Activated CD4-positive, alpha-beta T cell treated with anti-CD3 and anti-CD28 coated beads, Interleukin-2, amount 50 U/mL, for 1 hour (primary cell): Measurements from ENCODE around the gene MEF2C.
"Not testable (repeated sequence)": the region's sequence is repeated elsewhere in the genome, so short reads cannot be mapped to it uniquely, and the experiment has no call there.

Experiments used
- DNase-seq: peaks from one replicate; pipeline ENCODE4 v3.0.0-alpha.2; 2020

Gene MEF2C

GRCh38 chr5:88798933-88799332, 84.1 kb downstream of the MEF2C start:
- not testable (repeated sequence) for DNase-seq

DNA sequence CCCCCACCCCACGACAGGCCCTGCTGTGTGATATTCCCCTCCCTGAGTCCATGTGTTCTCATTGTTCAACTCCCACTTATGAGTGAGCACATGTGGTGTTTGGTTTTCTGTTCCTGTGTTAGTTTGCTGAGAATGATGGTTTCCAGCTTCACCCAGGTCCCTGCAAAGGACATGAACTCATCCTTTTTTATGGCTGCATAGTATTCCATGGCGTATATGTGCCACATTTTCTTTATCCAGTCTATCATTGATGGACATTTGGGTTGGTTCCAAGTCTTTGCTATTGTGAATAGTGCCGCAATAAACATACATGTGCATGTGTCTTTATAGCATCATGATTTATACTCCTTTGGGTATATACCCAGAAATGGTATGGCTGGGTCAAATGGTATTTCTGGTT, 89.2 kb downstream of the MEF2C start:
- not testable (repeated sequence) for DNase-seq

- DNase-seq: no peak
Measured at GRCh38 chr5:88792144-88792840, 90.7 kb downstream of the MEF2C start.

- DNase-seq: no peak
Measured at GRCh38 chr5:88787856-88788255, 95.1 kb downstream of the MEF2C start.

GRCh38 chr5:88786789-88787188, 96.2 kb downstream of the MEF2C start:
- no peak for DNase-seq

DNA sequence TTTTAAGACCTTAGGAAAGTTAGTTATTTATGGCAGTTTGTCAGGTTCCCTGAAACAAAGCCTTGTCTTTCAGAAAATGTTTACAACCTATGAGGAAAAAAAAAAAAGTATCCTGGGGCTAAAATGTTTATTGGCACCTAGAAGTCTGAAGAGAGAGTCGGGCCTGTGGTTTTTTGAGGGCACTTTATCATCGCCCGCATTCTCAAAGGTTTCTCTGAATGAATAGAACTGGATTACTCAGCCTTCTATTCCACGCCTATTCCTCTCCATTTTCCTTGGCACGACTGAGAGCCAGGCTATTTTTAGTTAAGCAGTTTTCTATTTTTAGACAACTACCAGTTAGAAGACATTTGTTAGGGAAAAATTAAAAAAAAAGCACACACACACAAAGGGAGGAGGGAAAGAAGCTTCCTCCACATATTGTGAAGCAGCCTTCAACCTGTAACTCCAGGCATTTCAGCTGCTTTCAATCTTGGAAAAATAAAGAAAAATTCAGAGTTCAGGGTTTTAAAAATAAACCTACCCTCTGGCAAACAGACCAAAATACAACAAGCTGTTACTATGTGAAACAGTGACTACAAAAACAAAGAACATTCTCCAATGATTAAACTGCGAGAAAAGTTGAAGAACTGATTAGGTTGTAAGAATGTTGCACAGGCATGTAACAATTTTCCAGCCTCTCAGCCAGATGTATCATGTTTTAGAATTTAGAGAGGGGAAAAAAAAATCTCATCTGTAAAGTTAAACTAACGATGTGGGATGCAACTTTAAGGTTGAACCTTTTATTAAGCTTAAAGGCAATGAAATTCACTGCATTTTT, 97.0 kb downstream of the MEF2C start:
- no peak for DNase-seq

DNA sequence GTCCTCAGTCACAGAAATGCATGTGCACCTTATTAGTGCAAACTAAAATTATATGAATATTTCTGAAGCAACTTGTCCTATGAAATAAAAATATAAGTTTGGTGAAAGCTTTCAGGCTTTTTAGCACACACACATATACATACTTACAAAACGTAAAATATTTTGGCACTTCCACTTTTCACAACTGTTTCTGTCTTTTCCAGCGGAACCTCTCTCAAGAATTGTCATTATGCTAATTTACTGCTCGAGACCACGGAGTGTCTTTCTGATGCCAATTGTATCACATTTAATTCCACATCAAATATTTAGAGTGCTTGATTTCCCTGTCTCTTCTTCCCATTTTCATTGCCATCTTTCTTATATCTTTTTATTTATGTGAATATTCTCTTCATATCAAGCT, 100.4 kb downstream of the MEF2C start:
- DNase-seq: no peak

- DNase-seq: no peak
Measured at GRCh38 chr5:88780736-88781135, 102.2 kb downstream of the MEF2C start.

DNA sequence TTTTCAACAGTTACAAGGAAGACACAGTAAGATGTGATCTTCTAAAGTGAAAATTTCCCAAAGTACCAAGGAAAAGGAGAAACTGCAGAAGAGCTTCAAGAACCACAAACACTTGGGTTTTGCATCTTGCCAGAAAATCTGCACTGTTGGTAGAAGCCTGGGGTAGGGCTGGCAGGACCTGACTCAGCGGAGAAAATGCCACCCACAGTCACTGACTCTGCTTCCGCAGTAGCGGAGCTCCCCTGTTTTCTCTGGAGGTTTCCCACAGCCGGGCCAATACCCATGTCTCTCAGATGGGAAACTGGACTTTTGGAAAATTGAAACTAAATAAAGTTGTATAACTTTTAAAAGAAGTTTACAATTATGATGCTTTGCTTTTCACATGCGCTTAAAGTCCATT, 104.2 kb downstream of the MEF2C start:
- DNase-seq: no peak

DNA sequence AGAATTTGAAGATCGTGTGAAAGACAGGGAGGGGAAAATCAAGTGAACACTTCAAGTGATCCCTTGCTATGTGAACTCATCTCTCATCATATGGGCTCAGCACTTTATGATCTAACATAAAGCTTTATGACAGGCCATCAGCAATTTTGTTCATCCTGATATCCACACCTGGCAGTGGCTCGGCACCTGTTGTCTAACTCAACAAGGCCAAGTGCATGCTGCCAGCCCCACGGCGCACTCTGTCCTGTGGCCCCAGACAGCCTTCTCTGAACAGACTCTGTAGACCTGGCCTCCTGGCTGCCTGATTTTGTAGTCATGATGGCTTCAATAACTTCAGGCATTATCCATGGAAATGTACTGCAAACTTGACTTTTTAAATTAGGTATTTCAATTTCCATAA, 106.3 kb downstream of the MEF2C start:
- DNase-seq: no peak

- DNase-seq: no peak
Measured at GRCh38 chr5:88772831-88773230, 110.2 kb downstream of the MEF2C start.

DNA sequence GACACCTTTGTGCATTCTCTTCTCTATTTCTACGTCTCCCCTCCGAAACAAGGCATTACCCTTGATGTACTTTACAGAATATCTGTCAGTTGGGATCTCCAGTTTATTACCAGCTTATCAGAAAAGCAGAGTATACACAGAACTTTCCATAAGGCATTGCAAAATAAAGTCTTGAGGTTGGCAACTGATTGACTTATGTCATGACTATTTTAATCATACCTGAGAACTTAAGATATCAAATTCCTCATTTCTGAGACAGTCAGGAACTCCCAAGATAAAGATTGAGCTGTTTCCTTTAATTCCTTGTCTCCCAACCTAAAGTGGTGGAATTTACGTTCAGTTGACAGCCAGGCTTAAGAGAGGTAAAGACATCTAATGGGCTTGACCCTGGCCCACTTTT, 110.9 kb downstream of the MEF2C start:
- no peak for DNase-seq

DNA sequence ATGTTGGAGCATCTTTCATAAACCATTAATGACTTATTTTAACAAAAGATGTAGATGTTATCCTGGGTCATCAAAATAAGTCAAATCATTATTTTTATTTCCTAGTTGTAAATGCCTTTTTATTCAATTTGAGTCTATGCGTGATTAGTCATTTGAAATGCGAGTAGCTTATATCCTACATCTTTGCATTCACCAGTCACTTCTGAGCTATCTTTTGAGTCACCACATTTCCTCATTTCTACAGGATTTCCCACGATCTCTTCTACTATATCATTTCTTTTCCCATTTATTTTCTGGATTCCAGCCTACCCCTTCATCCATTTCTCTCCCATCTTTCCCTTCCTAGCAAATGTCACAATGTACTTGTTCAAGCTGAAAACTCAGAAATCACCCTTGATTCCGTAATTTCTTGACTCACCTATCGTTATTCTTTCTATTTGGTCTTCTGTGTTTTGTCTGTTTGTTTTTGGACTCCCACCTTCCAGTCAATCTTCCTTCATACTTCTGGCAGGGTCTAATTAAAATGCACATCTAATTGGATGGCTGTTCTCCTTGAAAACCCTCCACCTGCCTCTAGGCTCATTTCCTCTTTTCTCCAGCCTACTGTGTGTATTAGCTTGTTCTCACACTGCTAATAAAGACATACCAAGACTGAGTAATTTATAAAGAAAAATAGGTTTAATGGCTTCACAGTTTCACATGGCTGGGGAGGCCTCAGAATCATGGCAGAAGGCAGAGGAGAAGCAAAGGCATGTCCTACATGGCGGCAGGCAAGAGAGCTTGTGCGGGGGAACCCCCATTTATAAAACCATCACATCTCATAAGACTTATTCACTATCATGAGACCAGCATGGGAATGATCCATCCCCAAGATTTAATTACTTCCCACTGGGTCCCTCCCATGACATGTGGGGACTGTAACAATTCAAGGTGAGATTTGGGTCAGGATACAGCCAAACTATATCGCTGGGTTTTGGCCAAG, 112.4 kb downstream of the MEF2C start:
- no peak for DNase-seq

GRCh38 chr5:88769165-88769564, 113.8 kb downstream of the MEF2C start:
- no peak for DNase-seq

DNA sequence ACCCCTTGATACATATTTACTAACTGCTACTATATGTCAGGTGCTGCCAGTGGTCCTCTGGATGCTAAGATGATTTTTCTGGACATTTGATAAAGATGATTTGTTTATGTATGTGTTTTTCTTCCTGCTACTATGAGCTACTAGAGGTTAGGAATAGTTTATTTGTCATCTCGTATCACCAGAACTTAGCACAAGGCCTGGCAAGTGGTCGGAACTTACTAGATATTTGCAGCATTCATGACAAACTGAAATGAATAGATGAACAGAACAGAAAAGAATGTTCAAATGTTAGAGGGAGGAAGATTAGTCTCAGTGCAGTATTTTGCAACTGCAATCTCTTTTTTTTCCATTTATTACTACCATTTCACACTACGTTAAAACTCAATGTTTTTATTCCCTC, 114.6 kb downstream of the MEF2C start:
- DNase-seq: no peak

DNA sequence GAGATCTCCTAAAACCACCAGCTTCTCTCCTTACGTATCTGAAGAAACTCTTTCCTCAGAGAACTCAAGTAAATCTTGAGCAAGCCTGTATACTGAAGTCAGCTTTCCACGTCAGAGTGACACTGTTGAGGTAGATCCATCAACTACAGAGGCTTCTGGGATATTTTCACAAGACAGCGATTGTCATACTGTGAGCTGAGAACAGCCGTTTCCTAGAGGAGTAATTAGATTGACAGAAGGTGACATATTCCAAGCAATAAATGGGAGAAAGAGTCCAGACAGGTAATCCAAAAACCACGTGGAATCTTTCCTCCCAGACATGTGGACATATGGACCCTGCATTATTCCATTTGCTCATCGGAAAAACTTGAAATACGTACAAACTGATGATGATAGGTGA, 117.2 kb downstream of the MEF2C start:
- DNase-seq: no peak

DNA sequence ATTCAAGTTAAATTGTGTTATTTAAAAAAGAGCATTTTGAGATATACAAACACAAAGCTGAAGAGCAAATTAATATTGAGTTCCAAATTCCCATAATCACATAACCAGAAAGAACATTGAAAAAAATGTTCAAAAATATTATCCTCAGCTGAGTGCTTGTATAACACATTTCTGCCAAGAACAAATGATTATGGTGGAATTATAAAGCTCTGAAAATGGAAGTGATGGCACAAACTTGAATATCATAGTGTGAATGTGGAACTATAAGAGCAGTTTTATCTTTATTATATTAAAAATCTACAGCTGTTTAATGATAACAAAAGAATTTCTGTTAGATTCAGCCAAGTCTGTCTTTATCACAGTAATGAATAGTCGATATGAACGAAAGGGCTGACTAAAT, 117.8 kb downstream of the MEF2C start:
- DNase-seq: no peak

- DNase-seq: no peak
Measured at GRCh38 chr5:88761939-88762338, 121.0 kb downstream of the MEF2C start.

DNA sequence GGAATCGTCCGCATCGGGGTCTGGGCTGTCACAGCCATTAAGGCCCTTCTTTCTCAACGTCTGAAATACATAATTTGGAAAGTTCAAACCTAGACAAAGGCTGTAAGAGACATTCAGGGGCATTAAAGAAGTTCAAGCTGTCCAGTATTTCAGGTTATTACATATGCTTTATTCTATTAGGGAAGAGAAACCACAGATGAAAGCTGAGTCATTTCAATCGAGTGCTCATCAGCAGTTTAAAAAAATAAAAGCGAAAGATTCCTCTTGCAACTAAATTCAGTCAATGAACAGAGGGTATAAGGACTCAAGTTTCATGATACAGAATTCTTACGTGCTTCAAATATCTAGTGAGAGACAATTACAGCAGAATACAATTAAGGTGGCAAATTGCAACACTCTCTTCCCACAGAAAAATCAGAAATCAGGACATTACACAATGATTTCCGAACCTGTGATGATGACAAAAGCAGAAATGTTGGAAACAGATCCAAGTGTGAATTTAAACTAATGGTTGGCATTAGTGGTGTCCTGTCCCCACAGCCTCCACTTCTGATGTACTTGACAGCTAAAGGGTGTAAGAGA, 121.6 kb downstream of the MEF2C start:
- DNase-seq: no peak

DNA sequence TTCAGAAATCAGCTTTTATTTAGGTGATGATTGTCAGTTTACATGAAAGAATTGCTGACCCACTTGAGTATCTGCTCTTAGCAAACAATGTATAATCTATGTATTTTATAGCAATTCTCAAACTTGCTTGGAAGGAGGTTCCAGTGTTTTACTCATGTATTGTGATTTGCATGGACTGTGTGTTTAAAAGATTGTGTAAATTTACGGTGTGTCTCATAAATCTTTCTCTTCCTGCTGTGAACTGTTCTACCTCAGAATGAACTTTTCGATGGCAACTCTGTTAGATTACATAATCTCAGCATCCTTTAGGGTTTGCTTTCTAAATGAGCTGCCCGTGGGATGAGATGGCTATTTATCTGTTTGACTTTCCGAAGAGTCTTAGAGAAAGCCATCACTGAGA, 122.5 kb downstream of the MEF2C start:
- no peak for DNase-seq

GRCh38 chr5:88758591-88758990, 124.4 kb downstream of the MEF2C start:
- no peak for DNase-seq

DNA sequence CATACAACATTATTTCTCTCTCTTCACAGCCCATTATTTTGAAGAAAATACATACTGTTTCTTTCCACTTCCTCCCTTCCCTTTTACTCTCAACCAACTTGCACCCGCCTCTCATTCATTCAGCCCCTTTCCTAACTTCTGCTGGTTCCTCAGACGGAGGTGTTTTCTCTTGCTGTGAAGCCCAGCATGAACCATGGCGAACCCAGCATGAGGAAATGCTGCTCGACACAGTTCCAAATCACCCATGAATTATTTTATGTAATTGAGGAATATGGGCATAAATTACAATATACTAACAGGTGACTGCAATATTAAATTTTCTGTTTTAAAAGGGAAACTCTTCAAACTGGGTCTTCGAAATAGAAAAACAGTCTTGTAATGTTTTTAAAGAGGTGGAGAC, 124.8 kb downstream of the MEF2C start:
- DNase-seq: no peak

DNA sequence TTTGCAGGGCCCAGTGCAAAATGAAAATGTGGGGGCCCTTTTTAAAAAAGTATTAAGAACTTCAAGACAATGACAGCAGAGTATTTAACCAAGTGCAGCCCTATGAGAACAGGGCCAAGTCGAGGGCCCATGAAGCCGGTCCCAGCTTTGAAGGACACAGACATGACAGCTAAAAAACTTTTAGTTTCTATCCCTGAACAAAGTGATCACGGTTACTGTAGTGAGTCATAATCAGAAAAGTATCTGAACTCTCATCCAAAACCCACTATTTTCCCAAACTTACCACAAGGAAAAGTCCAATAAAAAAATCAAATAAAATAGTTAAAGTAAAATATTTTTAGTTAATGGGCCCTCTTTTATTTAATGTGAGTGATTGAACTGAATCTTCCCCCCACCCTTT, 126.0 kb downstream of the MEF2C start:
- no peak for DNase-seq
